Measurements from ENCODE around the gene PQBP1.
"Not testable (repeated sequence)": the region's sequence is repeated elsewhere in the genome, so short reads cannot be mapped to it uniquely, and the experiment has no call there.

Gene PQBP1

GRCh38 chrX:48897625-48898306 lies at the start of gene PQBP1, which contains the start of gene TIMM17B:
TSS of gene PQBP1 (plus strand) at chrX:48897930. CDS start at chrX:48898510, 580 bp downstream.
TSS of gene TIMM17B (minus strand) at chrX:48897768. CDS start at chrX:48897749, 19 bp downstream.
- DNase-seq, result peak; percentile 75 to 87

- no peak for DNase-seq
Measured at GRCh38 chrX:48848847-48849246, 48.9 kb upstream of the PQBP1 start.

GRCh38 chrX:48852857-48853256 lies 44.9 kb upstream of the PQBP1 start:
- no peak for DNase-seq

GRCh38 chrX:48853494-48853893 lies 44.2 kb upstream of the PQBP1 start:
- DNase-seq, result not testable (repeated sequence)

GRCh38 chrX:48854121-48854804 lies 43.5 kb upstream of the PQBP1 start:
- DNase-seq, result not testable (repeated sequence)

GRCh38 chrX:48854898-48855297 lies 42.8 kb upstream of the PQBP1 start:
- DNase-seq, result no peak

GRCh38 chrX:48864210-48864609 lies 33.5 kb upstream of the PQBP1 start:
- no peak for DNase-seq

- not testable (repeated sequence) for DNase-seq
Measured at GRCh38 chrX:48872017-48872416, 25.7 kb upstream of the PQBP1 start.

- DNase-seq, result not testable (repeated sequence)
Measured at GRCh38 chrX:48876944-48877343, 20.8 kb upstream of the PQBP1 start.

GRCh38 chrX:48883729-48884128 lies 14.0 kb upstream of the PQBP1 start:
- no peak for DNase-seq

- not testable (repeated sequence) for DNase-seq
Measured at GRCh38 chrX:48886586-48886985, 11.1 kb upstream of the PQBP1 start.

- peak in 1 of 2 experiments; percentile 3 for DNase-seq
Measured at GRCh38 chrX:48890296-48890925, 7.3 kb upstream of the PQBP1 start.

- no peak for DNase-seq
Measured at GRCh38 chrX:48890934-48891401, 6.8 kb upstream of the PQBP1 start.

GRCh38 chrX:48891402-48892288 lies 6.1 kb upstream of the PQBP1 start:
- peak; percentile 65 to 70 for DNase-seq

GRCh38 chrX:48892896-48893295 lies 4.8 kb upstream of the PQBP1 start:
- no peak for DNase-seq

GRCh38 chrX:48893556-48894348 lies 4.0 kb upstream of the PQBP1 start:
- DNase-seq, result no peak

- no peak for DNase-seq
Measured at GRCh38 chrX:48894891-48895290, 2.8 kb upstream of the PQBP1 start.

GRCh38 chrX:48896611-48897011 lies 1.1 kb upstream of the PQBP1 start:
- DNase-seq, result no peak

- DNase-seq, result peak; percentile 50 to 54
Measured at GRCh38 chrX:48897157-48897624, 539 bp upstream of the PQBP1 start.

- DNase-seq, result no peak
Measured at GRCh38 chrX:48899078-48899410, 1.3 kb downstream of the PQBP1 start.

- DNase-seq, result no peak
Measured at GRCh38 chrX:48901069-48901468, 3.3 kb downstream of the PQBP1 start.

- no peak for DNase-seq
Measured at GRCh38 chrX:48902135-48902534, 4.4 kb downstream of the PQBP1 start.
